ENCODE measurements around the gene KIF16B.

The KIF16B gene

DNA sequence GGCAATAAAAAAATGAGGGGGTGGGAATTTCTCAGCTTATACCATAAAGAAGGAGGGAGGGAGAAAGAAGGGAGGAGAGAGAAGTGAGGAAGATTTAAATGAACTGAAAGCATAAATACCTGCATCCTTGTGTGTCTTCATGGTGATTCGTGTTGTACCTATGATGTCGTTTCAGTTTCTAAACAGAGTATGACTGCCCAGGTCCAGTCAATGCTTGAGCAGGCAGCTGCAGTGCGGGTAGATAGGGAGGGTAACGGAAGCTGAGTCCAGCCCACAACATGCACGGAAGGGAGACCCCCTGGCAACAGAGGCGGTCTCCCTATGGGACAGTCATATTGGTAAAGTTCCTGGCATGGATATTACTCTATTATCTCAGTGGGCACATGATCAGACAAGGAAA lies 184.5 kb downstream of the KIF16B start:
- H3K4me3 ChIP-seq (ENCODE audit: control insufficient read depth, low read depth, low read length): no peak overlapping the region
- DNase-seq (ENCODE audit: low read depth): no peak
- TF ChIP-seq CTCF (IDR thresholded peaks at IDR 0.05; ENCODE audit: control insufficient read depth, insufficient read depth, low read depth, low read length, missing control alignments): no peak

GRCh38 chr20:16387666-16388065 lies 185.6 kb downstream of the KIF16B start:
- no peak overlapping the region for H3K4me3 ChIP-seq (ENCODE audit: control insufficient read depth, low read depth, low read length)
- DNase-seq (ENCODE audit: low read depth): no peak
- no peak for TF ChIP-seq CTCF (IDR thresholded peaks at IDR 0.05; ENCODE audit: control insufficient read depth, insufficient read depth, low read depth, low read length, missing control alignments)

GRCh38 chr20:16385891-16386290 lies 187.4 kb downstream of the KIF16B start:
- H3K4me3 ChIP-seq (ENCODE audit: control insufficient read depth, low read depth, low read length): no peak overlapping the region
- no peak for TF ChIP-seq CTCF (IDR thresholded peaks at IDR 0.05; ENCODE audit: control insufficient read depth, insufficient read depth, low read depth, low read length, missing control alignments)
- no peak for DNase-seq (ENCODE audit: low read depth)

DNA sequence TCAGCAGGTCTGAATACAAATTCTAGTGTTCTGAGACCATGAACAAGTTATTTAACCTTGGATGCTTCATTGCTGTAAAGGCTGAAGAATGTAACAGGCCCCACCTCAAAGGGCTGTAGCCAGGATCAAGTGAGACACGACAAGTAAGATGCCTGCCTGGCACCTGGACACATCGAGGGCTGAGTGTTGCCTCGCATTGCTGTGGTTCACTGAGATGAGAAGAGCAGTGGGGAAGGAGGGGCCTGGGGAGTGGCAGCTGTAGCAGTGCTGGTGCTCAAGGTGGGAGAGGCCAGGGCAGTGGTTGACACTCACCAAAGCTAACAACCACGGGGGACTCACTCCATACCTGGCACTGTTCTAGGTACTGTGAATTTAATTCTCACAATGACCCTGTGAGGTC lies 187.8 kb downstream of the KIF16B start:
- H3K4me3 ChIP-seq (ENCODE audit: control insufficient read depth, low read depth, low read length): no peak overlapping the region
- no peak for TF ChIP-seq CTCF (IDR thresholded peaks at IDR 0.05; ENCODE audit: control insufficient read depth, insufficient read depth, low read depth, low read length, missing control alignments)
- DNase-seq (ENCODE audit: low read depth): no peak

GRCh38 chr20:16381444-16381843 lies 191.8 kb downstream of the KIF16B start:
- TF ChIP-seq CTCF (IDR thresholded peaks at IDR 0.05; ENCODE audit: control insufficient read depth, insufficient read depth, low read depth, low read length, missing control alignments): no peak
- H3K4me3 ChIP-seq (ENCODE audit: control insufficient read depth, low read depth, low read length): no peak overlapping the region
- no peak for DNase-seq (ENCODE audit: low read depth)

- no peak overlapping the region for H3K4me3 ChIP-seq (ENCODE audit: control insufficient read depth, low read depth, low read length)
- no peak for TF ChIP-seq CTCF (IDR thresholded peaks at IDR 0.05; ENCODE audit: control insufficient read depth, insufficient read depth, low read depth, low read length, missing control alignments)
- DNase-seq (ENCODE audit: low read depth): no peak
Measured at GRCh38 chr20:16378712-16379370, 194.4 kb downstream of the KIF16B start.

All from AG09309 (cell line).